ENCODE results near the gene ZRSR2. TPM values are rescaled to one million over a fixed set of nuclear protein-coding genes. Genes with fewer than 3 reads are reported as not detected.

The ZRSR2 gene
- total and polyA plus RNA-seq, 2 of the 8 experiments (the other 6 are each of a cell fraction or from before 2014, with no cell fraction given), result 3.9 to 6.9 TPM

GRCh38 chrX:15785176-15785750 lies 5.0 kb upstream of the ZRSR2 start:
- Histone ChIP-seq H3K23ac (ENCODE audit: insufficient read length) (no peak overlapping the region), H3K27me3 (replicated peaks in 1 of 4; ENCODE audit: control insufficient read depth in 3 of 4, extremely low read depth in 1 of 4, insufficient read depth in 3 of 4, low read length in 3 of 4) (no peaks in the 10 kb centered on the region), H3K4me2 (ENCODE audit: insufficient read depth in 1 of 2, low read depth in 2 of 2, low read length in 2 of 2) (no peak overlapping the region), H3K23me2 (ENCODE audit: low read depth, low read length) (peaks cover 4% of the 10 kb centered on the region; the same call in 1 of the 2 replicates), H2AK5ac (ENCODE audit: low read depth, low read length) (no peak overlapping the region), H2BK120ac (replicated peaks; ENCODE audit: low read depth, low read length) (no peak overlapping the region), H2AFZ (ENCODE audit: low read length) (no peak overlapping the region), H3K79me2 (ENCODE audit: control insufficient read depth in 1 of 2, insufficient read depth in 2 of 2, low read length in 2 of 2) (no peaks in the 10 kb centered on the region), H3K4me3 (ENCODE audit: extremely low read depth in 1 of 4, insufficient read depth in 2 of 4, low read depth in 3 of 4, low read length in 4 of 4) (no peak overlapping the region), H3K14ac (ENCODE audit: insufficient read length) (no peak overlapping the region), H3K4ac (replicated peaks; ENCODE audit: insufficient read length, low read depth, low read length) (no peak overlapping the region), H3K56ac (replicated peaks; ENCODE audit: insufficient read length, low read depth, low read length) (no peak overlapping the region), H3K18ac (ENCODE audit: extremely low read depth, low read length) (no peak overlapping the region), H2BK20ac (ENCODE audit: low read length) (no peak overlapping the region), H2BK5ac (ENCODE audit: low read depth, low read length) (no peak overlapping the region), H3K27ac (ENCODE audit: low read depth, low read length) (no peak overlapping the region), H4K8ac (ENCODE audit: extremely low read depth, insufficient read depth, low read length) (no peak overlapping the region), H3K79me1 (ENCODE audit: low read depth, low read length) (no peaks in the 10 kb centered on the region), H2BK12ac (ENCODE audit: low read depth, low read length) (no peak overlapping the region), H4K5ac (ENCODE audit: insufficient read length, low read depth, low read length) (no peak overlapping the region), H3K4me1 (replicated peaks in 1 of 4; ENCODE audit: control insufficient read depth in 3 of 4, insufficient read depth in 4 of 4, low read length in 3 of 4) (peaks cover 0 to 2% (median 0%) of the 10 kb centered on the region in 4 experiments; a peak in 2 of 7 replicates), H3K36me3 (ENCODE audit: control insufficient read depth in 2 of 4, insufficient read depth in 4 of 4, low read length in 3 of 4) (no peaks in the 10 kb centered on the region; a peak in 2 of 8 replicates), H4K20me1 (replicated peaks in 1 of 2; ENCODE audit: control insufficient read depth in 1 of 2, insufficient read depth in 2 of 2, low read length in 2 of 2) (no peaks in the 10 kb centered on the region), H4K91ac (replicated peaks; ENCODE audit: insufficient read length, low read length) (no peak overlapping the region), H2BK15ac (ENCODE audit: low read length) (no peak overlapping the region), H3K9me3 (ENCODE audit: insufficient read depth in 2 of 2, low read depth in 1 of 2, low read length in 1 of 2) (no peaks in the 10 kb centered on the region), H3K9ac (replicated peaks in 1 of 4; ENCODE audit: extremely low read depth in 1 of 4, low read depth in 3 of 4, low read length in 3 of 4) (no peak overlapping the region)
- FAIRE-seq (no peak), DNase-seq (ENCODE audit: low read depth in 1 of 2, low spot score in 2 of 2) (no peak)
- WGBS, 2 experiments (ENCODE audit: extremely low coverage in 1 of 2, insufficient coverage in 1 of 2, insufficient read length in 1 of 2, insufficient replicate concordance in 2 of 2, low coverage in 1 of 2, low lambda C conversion rate in 2 of 2, missing lambda C conversion rate in 1 of 2), result 84% methylated on average over 3 of the region's 3 CpGs; no CpG with 5 or more reads in 1 of the 2 experiments
- ChIA-PET CTCF (ENCODE audit: partially characterized antibody) (no interaction called here), POLR2A (ENCODE audit: partially characterized antibody) (no interaction called here)
- TF ChIP-seq ATF2 (IDR thresholded peaks at IDR 0.05; ENCODE audit: low read length) (no peak), RNF2 (IDR thresholded peaks at IDR 0.05; ENCODE audit: borderline replicate concordance, low read depth, low read length, missing control alignments, poor library complexity, severe bottlenecking) (no peak), ZNF274 (IDR thresholded peaks at IDR 0.05; ENCODE audit: borderline replicate concordance, extremely low read depth, low read length) (no peak), EGR1 (IDR thresholded peaks at IDR 0.05; ENCODE audit: borderline replicate concordance, low read depth, low read length) (no peak), HDAC6 (IDR thresholded peaks at IDR 0.05; ENCODE audit: low read depth, low read length) (no peak), ATF3 (IDR thresholded peaks at IDR 0.05; ENCODE audit: insufficient read depth, low read depth, low read length) (no peak), KDM1A (IDR thresholded peaks at IDR 0.05; ENCODE audit: borderline replicate concordance, low read length) (no peak), SUZ12 (IDR thresholded peaks at IDR 0.05; ENCODE audit: low read length) (no peak), KDM4A (IDR thresholded peaks at IDR 0.05; ENCODE audit: low read depth, low read length, severe bottlenecking) (no peak), CBX8 (IDR thresholded peaks at IDR 0.05; ENCODE audit: borderline replicate concordance, low read depth, low read length) (no peak)

Measured in H1 (cell line).